Esophagus muscularis mucosa (tissue), 3 donors: ENCODE measurements around the gene MAN2B1.

Experiments
- CTCF ChIP-seq, 3 experiments: fragments of 200-600 bp in 2 of 3; fragments of 450-650 bp in 1 of 3; sonication (generic) in 2 of 3; IDR thresholded peaks; one replicate each; pipeline ENCODE4 v1.5.1; 2017 to 2019; ENCODE audit warnings: antibody characterized with exemption in 3 of 3, mild to moderate bottlenecking in 2 of 3, moderate library complexity in 1 of 3
- POLR2A ChIP-seq: fragments of 450-650 bp; IDR thresholded peaks from one replicate; pipeline ENCODE4 v1.6.1; 2017; ENCODE audit warnings: antibody characterized with exemption, moderate library complexity, mild to moderate bottlenecking, low read depth
- POLR2AphosphoS5 ChIP-seq, 2 donors: sonication (generic); formaldehyde crosslinking; IDR thresholded peaks; one replicate each; pipeline ENCODE4 v1.6.1; 2017; ENCODE audit warnings: antibody characterized with exemption in 2 of 2

- TF ChIP-seq CTCF (IDR thresholded peaks at IDR 0.05) (no peak), POLR2A (no peak), POLR2AphosphoS5 (IDR thresholded peaks at IDR 0.05) (no peak)
These were observed 1.8 kb upstream of the MAN2B1 start for GRCh38 chr19:12668346-12668745.
